ENCODE results near the gene B3GLCT.

Gene B3GLCT

DNA sequence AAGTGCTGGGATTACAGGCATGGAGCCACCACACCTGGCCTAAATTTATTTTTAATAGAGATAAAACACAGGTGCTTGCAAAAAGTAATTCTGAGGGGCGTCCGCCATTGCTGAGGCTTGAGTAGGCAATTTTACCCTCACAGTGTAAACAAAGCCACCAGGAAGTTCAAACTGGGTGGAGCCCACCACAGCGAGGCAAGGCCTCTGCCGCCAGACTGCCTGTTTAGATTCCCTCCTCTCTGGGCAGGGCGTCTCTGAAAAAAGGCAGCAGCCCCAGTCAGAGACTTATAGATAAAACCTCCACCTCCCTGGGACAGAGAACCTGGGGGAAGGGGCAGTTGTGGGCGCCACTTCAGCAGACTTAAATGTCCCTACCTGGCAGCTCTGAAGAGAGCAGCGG is 50.7 kb downstream of the B3GLCT start:
- in situ Hi-C loops (cut with MboI; ENCODE audit: low sequenced_read_pairs, unreplicated experiment) = no loop called here
- TF ChIP-seq, protein P1, sequence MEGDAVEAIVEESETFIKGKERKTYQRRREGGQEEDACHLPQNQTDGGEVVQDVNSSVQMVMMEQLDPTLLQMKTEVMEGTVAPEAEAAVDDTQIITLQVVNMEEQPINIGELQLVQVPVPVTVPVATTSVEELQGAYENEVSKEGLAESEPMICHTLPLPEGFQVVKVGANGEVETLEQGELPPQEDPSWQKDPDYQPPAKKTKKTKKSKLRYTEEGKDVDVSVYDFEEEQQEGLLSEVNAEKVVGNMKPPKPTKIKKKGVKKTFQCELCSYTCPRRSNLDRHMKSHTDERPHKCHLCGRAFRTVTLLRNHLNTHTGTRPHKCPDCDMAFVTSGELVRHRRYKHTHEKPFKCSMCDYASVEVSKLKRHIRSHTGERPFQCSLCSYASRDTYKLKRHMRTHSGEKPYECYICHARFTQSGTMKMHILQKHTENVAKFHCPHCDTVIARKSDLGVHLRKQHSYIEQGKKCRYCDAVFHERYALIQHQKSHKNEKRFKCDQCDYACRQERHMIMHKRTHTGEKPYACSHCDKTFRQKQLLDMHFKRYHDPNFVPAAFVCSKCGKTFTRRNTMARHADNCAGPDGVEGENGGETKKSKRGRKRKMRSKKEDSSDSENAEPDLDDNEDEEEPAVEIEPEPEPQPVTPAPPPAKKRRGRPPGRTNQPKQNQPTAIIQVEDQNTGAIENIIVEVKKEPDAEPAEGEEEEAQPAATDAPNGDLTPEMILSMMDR (IDR thresholded peaks at IDR 0.05; ENCODE audit: borderline replicate concordance, control extremely low read depth, extremely low read depth, insufficient read depth, missing control alignments) = no peak
- DNase-seq (ENCODE audit: low spot score) = no peak

DNA sequence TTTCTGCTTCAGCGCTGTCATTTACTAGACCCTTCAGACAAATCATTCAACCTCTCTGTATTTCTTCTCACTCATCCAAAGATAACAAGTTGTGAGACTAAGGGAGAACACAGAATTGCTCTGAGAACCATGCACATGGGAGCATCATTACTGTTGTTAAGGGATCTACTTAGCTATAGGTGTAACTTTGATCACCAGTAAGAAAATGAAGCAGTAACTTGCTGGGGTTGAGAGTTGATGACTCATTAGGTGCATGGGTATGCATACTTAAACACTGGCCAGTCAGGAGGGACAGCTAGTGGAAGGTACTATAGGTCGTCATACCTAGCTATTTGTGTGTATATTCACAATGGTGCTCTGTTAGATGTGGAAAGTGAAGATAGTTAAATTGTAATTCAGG is 61.5 kb downstream of the B3GLCT start:
- no peak for DNase-seq (ENCODE audit: low spot score)
- in situ Hi-C loops (cut with MboI; ENCODE audit: low sequenced_read_pairs, unreplicated experiment) = no loop called here
- TF ChIP-seq, protein P1 (IDR thresholded peaks at IDR 0.05; ENCODE audit: borderline replicate concordance, control extremely low read depth, extremely low read depth, insufficient read depth, missing control alignments) = no peak

DNA sequence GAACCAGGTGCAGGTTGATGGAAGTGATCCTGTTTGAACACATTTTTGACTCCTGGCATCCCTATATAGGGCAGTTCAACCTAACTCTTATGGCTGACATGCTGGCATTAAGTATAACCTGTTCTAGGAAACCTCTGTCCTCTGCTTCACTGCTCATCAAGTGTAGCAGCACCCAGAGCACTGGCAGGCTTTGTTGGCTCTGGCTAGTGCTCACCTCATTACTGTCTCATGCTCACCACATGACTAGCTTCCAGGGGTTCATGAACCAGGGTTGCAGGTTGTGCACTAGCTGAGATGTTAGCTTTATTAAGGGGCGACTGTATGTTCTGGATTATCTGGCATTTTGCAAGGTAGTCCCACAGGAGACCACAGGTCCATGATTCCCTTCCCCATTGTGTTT is 63.6 kb downstream of the B3GLCT start:
- in situ Hi-C loops (cut with MboI; ENCODE audit: low sequenced_read_pairs, unreplicated experiment) = no loop called here

DNA sequence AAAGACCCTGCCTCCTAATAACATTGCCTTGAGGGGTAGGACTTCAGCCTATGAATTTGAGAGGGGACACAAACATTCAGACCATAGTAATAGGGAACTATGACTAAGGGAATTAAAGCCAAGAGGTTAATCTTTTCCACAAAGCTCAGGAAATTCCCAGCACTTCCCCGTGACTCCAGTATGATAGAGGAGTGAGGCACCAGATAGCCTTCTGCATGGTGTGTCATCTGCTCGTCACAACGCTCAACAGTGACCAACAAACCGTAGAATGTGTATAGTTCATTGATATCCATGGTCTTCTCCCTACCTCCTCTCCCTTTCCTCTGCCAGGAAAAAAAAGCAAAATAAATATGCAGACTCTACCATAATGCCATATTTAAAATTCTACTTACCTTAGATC is 64.4 kb downstream of the B3GLCT start:
- in situ Hi-C loops (cut with MboI; ENCODE audit: low sequenced_read_pairs, unreplicated experiment) = no loop called here
- TF ChIP-seq, protein P1 (IDR thresholded peaks at IDR 0.05; ENCODE audit: borderline replicate concordance, control extremely low read depth, extremely low read depth, insufficient read depth, missing control alignments) = no peak
- no peak for DNase-seq (ENCODE audit: low spot score)

More for the DNA sequence above, 63.6 kb downstream of the B3GLCT start:
- TF ChIP-seq, protein P1 (IDR thresholded peaks at IDR 0.05; ENCODE audit: borderline replicate concordance, control extremely low read depth, extremely low read depth, insufficient read depth, missing control alignments) = no peak
- DNase-seq (ENCODE audit: low spot score) = no peak

DNA sequence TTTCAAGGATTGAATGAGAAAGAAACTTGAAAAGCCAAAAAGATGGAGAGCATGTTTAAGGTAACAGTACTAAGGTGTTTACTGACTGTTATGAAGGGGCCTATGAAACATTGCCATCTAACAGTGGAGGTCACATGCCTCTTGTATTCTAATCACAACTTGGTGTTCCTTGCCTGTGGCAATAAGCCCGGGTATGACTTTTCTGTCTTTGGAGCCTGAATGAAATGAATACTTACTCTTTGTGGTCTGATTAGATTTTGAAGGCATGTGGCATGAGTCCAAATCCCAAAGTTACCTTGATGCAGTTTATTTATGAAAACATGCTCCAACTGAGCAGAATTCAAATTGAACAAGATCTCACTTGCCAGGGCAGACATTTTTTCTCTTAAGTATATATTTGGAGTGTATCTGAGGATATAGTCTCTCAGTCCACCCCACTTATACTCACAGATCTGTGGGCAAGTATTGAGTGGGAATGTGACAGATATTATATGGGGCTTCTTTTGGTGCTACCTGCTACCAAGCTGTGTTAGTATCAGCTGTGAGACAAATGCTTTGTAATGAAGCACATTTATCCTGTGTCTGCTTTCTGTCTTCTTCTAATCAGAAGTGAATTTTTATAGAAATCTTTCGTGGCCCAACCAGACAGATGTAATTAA is 67.5 kb downstream of the B3GLCT start:
- in situ Hi-C loops (cut with MboI; ENCODE audit: low sequenced_read_pairs, unreplicated experiment) = no loop called here
- TF ChIP-seq, protein P1 (IDR thresholded peaks at IDR 0.05; ENCODE audit: borderline replicate concordance, control extremely low read depth, extremely low read depth, insufficient read depth, missing control alignments) = no peak
- DNase-seq (ENCODE audit: low spot score) = no peak

DNA sequence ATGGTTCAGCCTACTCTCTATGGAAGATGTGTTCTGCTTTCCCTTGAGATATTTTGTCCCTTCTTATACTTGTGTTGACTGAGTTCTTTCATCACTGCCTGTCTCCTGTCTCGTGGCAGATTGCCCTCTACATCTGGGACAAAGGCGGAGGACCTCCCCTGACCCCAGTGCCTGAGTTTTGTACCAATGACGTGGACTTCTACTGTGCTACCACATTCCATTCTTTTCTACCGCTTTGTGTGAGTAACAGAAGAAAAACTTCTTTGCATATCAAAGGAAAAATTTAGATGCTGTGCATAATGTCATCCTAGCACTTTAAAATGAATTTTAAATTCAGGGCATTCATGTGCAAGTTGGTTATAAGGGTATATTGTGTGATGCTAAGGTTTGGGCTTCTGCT is 74.6 kb downstream of the B3GLCT start:
- in situ Hi-C loops (cut with MboI; ENCODE audit: low sequenced_read_pairs, unreplicated experiment) = no loop called here
- TF ChIP-seq, protein P1 (IDR thresholded peaks at IDR 0.05; ENCODE audit: borderline replicate concordance, control extremely low read depth, extremely low read depth, insufficient read depth, missing control alignments) = no peak
- DNase-seq (ENCODE audit: low spot score) = no peak

Measured in GM13976 (cell line).